ENCODE measurements around the gene ZNF552.
"Not testable (repeated sequence)": the region's sequence is repeated elsewhere in the genome, so short reads cannot be mapped to it uniquely, and the experiment has no call there.

The ZNF552 gene

GRCh38 chr19:57814505-57815246, at the start of gene ZNF552:
Gene ZNF552, minus strand, starts transcription at chr19:57814913. Its CDS starts 170 bp downstream, at chr19:57814743.
- Histone ChIP-seq H3K79me2 (ENCODE audit: insufficient read depth, low read length) (peaks cover 17% of the 10 kb centered on the region; the same call in 1 of the 2 replicates), H3K4me3 (ENCODE audit: low read length, poor library complexity, severe bottlenecking) (peak within 1 kb of the TSS; percentile 95), H3K36me3 (ENCODE audit: insufficient read depth, low read length) (no peaks in the 10 kb centered on the region), H2AFZ (ENCODE audit: low read length) (peak within 1 kb of the TSS; percentile 93), H3K9me2 (replicated peaks; ENCODE audit: low read depth, low read length) (no peaks in the 10 kb centered on the region), H3K4me1 (ENCODE audit: insufficient read depth, low read length, poor library complexity, severe bottlenecking) (peaks cover 20% of the 10 kb centered on the region), H3K9ac (ENCODE audit: low read depth, low read length, poor library complexity, severe bottlenecking) (peak within 1 kb of the TSS; percentile 91), H3F3A (ENCODE audit: low read depth) (no peaks in the 10 kb centered on the region), H3K9me3 (ENCODE audit: insufficient read depth, low read depth, low read length) (no peaks in the 10 kb centered on the region), H4K20me1 (ENCODE audit: insufficient read depth, low read length, poor library complexity, severe bottlenecking) (no peaks in the 10 kb centered on the region), H3K4me2 (ENCODE audit: low read depth, low read length, poor library complexity, severe bottlenecking) (peak within 1 kb of the TSS; percentile 94), H3K27me3 (ENCODE audit: insufficient read depth, low read length, poor library complexity, severe bottlenecking) (no peaks in the 10 kb centered on the region)
- TF ChIP-seq CTCF (conservative IDR thresholded peaks at IDR 0.05; ENCODE audit: low read length) (no peak), EZH2phosphoT487 (IDR thresholded peaks at IDR 0.05; ENCODE audit: borderline replicate concordance) (no peak)

DNA sequence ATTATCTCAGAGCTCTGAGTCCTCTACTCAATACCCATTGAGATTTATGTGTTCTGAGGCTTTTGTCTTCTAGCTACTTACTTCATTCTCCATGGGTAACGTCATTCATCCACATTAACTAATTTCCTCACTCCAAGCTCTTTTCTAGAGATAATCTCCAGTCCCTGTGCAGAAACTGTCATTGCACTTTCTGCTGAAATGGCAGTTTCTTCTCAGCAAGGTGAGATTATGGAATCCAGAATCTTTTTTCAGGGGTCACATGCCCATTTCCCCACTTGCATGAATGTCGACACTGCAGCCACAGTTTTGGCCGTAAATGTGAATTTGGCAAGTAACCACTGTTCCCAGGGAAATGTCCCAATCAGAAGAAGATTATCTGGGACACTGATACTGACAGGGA, 47.6 kb upstream of the ZNF552 start:
- H2AFZ ChIP-seq (ENCODE audit: low read length); H3F3A ChIP-seq (ENCODE audit: low read depth); H3K9me3 ChIP-seq (ENCODE audit: insufficient read depth, low read depth, low read length); H3K9me2 ChIP-seq (replicated peaks; ENCODE audit: low read depth, low read length); H3K4me2 ChIP-seq (ENCODE audit: low read depth, low read length, poor library complexity, severe bottlenecking); H3K27me3 ChIP-seq (ENCODE audit: insufficient read depth, low read length, poor library complexity, severe bottlenecking); H4K20me1 ChIP-seq (ENCODE audit: insufficient read depth, low read length, poor library complexity, severe bottlenecking); H3K4me3 ChIP-seq (ENCODE audit: low read length, poor library complexity, severe bottlenecking); H3K9ac ChIP-seq (ENCODE audit: low read depth, low read length, poor library complexity, severe bottlenecking); H3K79me2 ChIP-seq (ENCODE audit: insufficient read depth, low read length); H3K4me1 ChIP-seq (ENCODE audit: insufficient read depth, low read length, poor library complexity, severe bottlenecking): not testable (repeated sequence)
- peaks cover 67% of the 10 kb centered on the region; the same call in 1 of the 2 replicates for H3K36me3 ChIP-seq (ENCODE audit: insufficient read depth, low read length)

GRCh38 chr19:57854117-57854516, 39.4 kb upstream of the ZNF552 start:
- not testable (repeated sequence) for H3K27me3 ChIP-seq (ENCODE audit: insufficient read depth, low read length, poor library complexity, severe bottlenecking); H3K4me2 ChIP-seq (ENCODE audit: low read depth, low read length, poor library complexity, severe bottlenecking); H3K9ac ChIP-seq (ENCODE audit: low read depth, low read length, poor library complexity, severe bottlenecking); H2AFZ ChIP-seq (ENCODE audit: low read length); H3K9me3 ChIP-seq (ENCODE audit: insufficient read depth, low read depth, low read length); H3K9me2 ChIP-seq (replicated peaks; ENCODE audit: low read depth, low read length); H3F3A ChIP-seq (ENCODE audit: low read depth); H3K4me3 ChIP-seq (ENCODE audit: low read length, poor library complexity, severe bottlenecking); H3K4me1 ChIP-seq (ENCODE audit: insufficient read depth, low read length, poor library complexity, severe bottlenecking)
- Histone ChIP-seq H4K20me1 (ENCODE audit: insufficient read depth, low read length, poor library complexity, severe bottlenecking) (peaks cover 14% of the 10 kb centered on the region), H3K79me2 (ENCODE audit: insufficient read depth, low read length) (peaks cover 35% of the 10 kb centered on the region), H3K36me3 (ENCODE audit: insufficient read depth, low read length) (peaks cover 10% of the 10 kb centered on the region; the same call in 1 of the 2 replicates)

DNA sequence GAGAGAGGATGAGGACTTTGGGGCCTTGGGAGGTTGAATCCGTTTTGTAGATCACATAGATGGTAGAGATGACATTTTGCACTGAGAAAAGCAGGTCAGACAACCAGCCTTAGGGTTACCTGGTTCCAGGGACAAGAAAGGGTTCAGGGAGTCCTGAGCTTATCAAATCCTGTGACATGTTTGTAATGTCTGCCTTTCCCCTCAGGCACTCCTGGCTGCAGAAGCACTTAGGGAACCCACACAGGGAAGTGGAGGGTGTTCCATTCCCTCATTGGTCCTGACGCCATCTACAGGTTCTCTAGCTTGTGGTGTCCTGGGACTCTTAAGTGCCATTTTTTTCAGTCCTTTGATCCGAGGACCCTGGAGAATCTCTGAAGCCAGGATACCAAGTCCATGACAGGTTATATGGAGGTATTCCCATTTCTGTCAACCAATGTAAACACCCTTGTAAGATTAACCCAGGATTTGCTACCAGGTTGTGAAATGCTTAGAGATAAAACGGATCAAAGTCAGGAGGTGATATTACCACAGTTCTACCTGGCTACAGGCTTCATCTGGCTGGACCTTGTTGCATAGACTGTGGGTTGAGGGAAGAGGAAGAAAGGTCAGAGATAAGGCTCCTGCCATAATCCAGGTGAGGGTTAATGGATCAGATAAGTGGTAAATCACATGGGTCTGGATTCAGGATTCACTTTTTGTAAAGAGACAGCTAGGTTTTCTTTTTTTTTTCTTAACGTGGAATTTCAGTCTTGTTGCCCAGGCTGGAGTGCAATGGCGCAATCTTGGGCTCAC, 37.3 kb upstream of the ZNF552 start:
- peaks cover 14% of the 10 kb centered on the region for H4K20me1 ChIP-seq (ENCODE audit: insufficient read depth, low read length, poor library complexity, severe bottlenecking)
- peak overlapping the region; percentile 83 for H3K9ac ChIP-seq (ENCODE audit: low read depth, low read length, poor library complexity, severe bottlenecking)
- not testable (repeated sequence) for H3K27me3 ChIP-seq (ENCODE audit: insufficient read depth, low read length, poor library complexity, severe bottlenecking); H2AFZ ChIP-seq (ENCODE audit: low read length); H3K9me2 ChIP-seq (replicated peaks; ENCODE audit: low read depth, low read length); H3F3A ChIP-seq (ENCODE audit: low read depth); H3K36me3 ChIP-seq (ENCODE audit: insufficient read depth, low read length); H3K4me1 ChIP-seq (ENCODE audit: insufficient read depth, low read length, poor library complexity, severe bottlenecking); H3K9me3 ChIP-seq (ENCODE audit: insufficient read depth, low read depth, low read length)
- H3K4me2 ChIP-seq (ENCODE audit: low read depth, low read length, poor library complexity, severe bottlenecking), result peak overlapping the region; percentile 87
- H3K4me3 ChIP-seq (ENCODE audit: low read length, poor library complexity, severe bottlenecking), result peak overlapping the region; percentile 97
- H3K79me2 ChIP-seq (ENCODE audit: insufficient read depth, low read length), result peaks cover 35% of the 10 kb centered on the region
